Activated naive CD4-positive, alpha-beta T cell treated with anti-CD3 and anti-CD28 coated beads, Interleukin-2, amount 50 U/mL, for 16 hours (primary cell): ENCODE results near the gene PAM.
A peak's percentile ranks its signal among the peaks of the same experiment; 100 is the strongest.
"Not testable (repeated sequence)": the region's sequence is repeated elsewhere in the genome, so short reads cannot be mapped to it uniquely, and the experiment has no call there.

Source experiments
- DNase-seq: peaks from one replicate; pipeline ENCODE4 v3.0.0-alpha.2; 2020

The PAM gene

GRCh38 chr5:102754767-102755431 lies at the start of gene PAM:
Gene PAM, plus strand, starts transcription at chr5:102755305. Its CDS starts 110,891 bp downstream, at chr5:102866196.
- peak; percentile 79 for DNase-seq

- DNase-seq = no peak
Measured at GRCh38 chr5:102711525-102712385, 43.4 kb upstream of the PAM start.

- DNase-seq = no peak
Measured at GRCh38 chr5:102713278-102713677, 41.8 kb upstream of the PAM start.

- DNase-seq = no peak
Measured at GRCh38 chr5:102713682-102714231, 41.3 kb upstream of the PAM start.

- DNase-seq = no peak
Measured at GRCh38 chr5:102715082-102715807, 39.9 kb upstream of the PAM start.

- DNase-seq = no peak
Measured at GRCh38 chr5:102716017-102716416, 39.1 kb upstream of the PAM start.

GRCh38 chr5:102718819-102719218 lies 36.3 kb upstream of the PAM start:
- no peak for DNase-seq

- DNase-seq = no peak
Measured at GRCh38 chr5:102719886-102720285, 35.2 kb upstream of the PAM start.

- DNase-seq = no peak
Measured at GRCh38 chr5:102720969-102721368, 34.1 kb upstream of the PAM start.

- DNase-seq = no peak
Measured at GRCh38 chr5:102722931-102723330, 32.2 kb upstream of the PAM start.

- no peak for DNase-seq
Measured at GRCh38 chr5:102731693-102732092, 23.4 kb upstream of the PAM start.

- DNase-seq = no peak
Measured at GRCh38 chr5:102733534-102733933, 21.6 kb upstream of the PAM start.

- DNase-seq = no peak
Measured at GRCh38 chr5:102737161-102737560, 17.9 kb upstream of the PAM start.

GRCh38 chr5:102737805-102738469 lies 17.2 kb upstream of the PAM start:
- no peak for DNase-seq

- DNase-seq = no peak
Measured at GRCh38 chr5:102740515-102740914, 14.6 kb upstream of the PAM start.

- no peak for DNase-seq
Measured at GRCh38 chr5:102742215-102742614, 12.9 kb upstream of the PAM start.

GRCh38 chr5:102743900-102744299 lies 11.2 kb upstream of the PAM start:
- DNase-seq = no peak

GRCh38 chr5:102747386-102748166 lies 7.5 kb upstream of the PAM start:
- DNase-seq = no peak

- DNase-seq = no peak
Measured at GRCh38 chr5:102749416-102750030, 5.6 kb upstream of the PAM start.

- DNase-seq = no peak
Measured at GRCh38 chr5:102750151-102750834, 4.8 kb upstream of the PAM start.

- not testable (repeated sequence) for DNase-seq
Measured at GRCh38 chr5:102751903-102752376, 3.2 kb upstream of the PAM start.
